HUDEP-2 (cell line): Measurements from ENCODE around the gene AAMP.

Experiments used
- DNase-seq, 76 experiments: peaks; one replicate each; lab custom pipeline; 2025; ENCODE audit not compliant: unreplicated experiment in 76 of 76; lab: John Stamatoyannopoulos, UW

The AAMP gene

GRCh38 chr2:218261423-218262236, 8.3 kb downstream of the AAMP start:
- DNase-seq, result no peak

GRCh38 chr2:218260742-218261422, 9.1 kb downstream of the AAMP start, which contains the start of gene GPBAR1:
Gene GPBAR1 (plus strand): TSS chr2:218261015. CDS start chr2:218262725, 1,710 bp downstream.
- peak in 4 of 76 experiments; percentile 7 to 14 (median 12) for DNase-seq

GRCh38 chr2:218260166-218260565, 9.8 kb downstream of the AAMP start:
- no peak for DNase-seq

GRCh38 chr2:218259099-218259961, 10.6 kb downstream of the AAMP start:
- no peak for DNase-seq

- peak in 36 of 76 experiments; percentile 0 to 60 (median 18) for DNase-seq
These were observed 12.5 kb downstream of the AAMP start for GRCh38 chr2:218257390-218257981.

- no peak for DNase-seq
These were observed 13.2 kb downstream of the AAMP start for GRCh38 chr2:218256612-218257350.

GRCh38 chr2:218255446-218255845, 14.5 kb downstream of the AAMP start:
- DNase-seq, result no peak

GRCh38 chr2:218253232-218253625, 16.7 kb downstream of the AAMP start:
- DNase-seq, result no peak

GRCh38 chr2:218252509-218253231, 17.3 kb downstream of the AAMP start:
- no peak for DNase-seq

- DNase-seq, result no peak
These were observed 20.2 kb downstream of the AAMP start for GRCh38 chr2:218249691-218250090.

- DNase-seq, result no peak
These were observed 24.7 kb downstream of the AAMP start for GRCh38 chr2:218245214-218245613.

GRCh38 chr2:218244665-218245064, 25.3 kb downstream of the AAMP start:
- no peak for DNase-seq

GRCh38 chr2:218244204-218244603, 25.7 kb downstream of the AAMP start:
- DNase-seq, result no peak

- no peak for DNase-seq
These were observed 31.1 kb downstream of the AAMP start for GRCh38 chr2:218238887-218239286.

- DNase-seq, result no peak
These were observed 33.1 kb downstream of the AAMP start for GRCh38 chr2:218236829-218237228.

- no peak for DNase-seq
These were observed 34.9 kb downstream of the AAMP start for GRCh38 chr2:218235017-218235416.

GRCh38 chr2:218234521-218234920, 35.4 kb downstream of the AAMP start:
- DNase-seq, result no peak

GRCh38 chr2:218233543-218233942, 36.4 kb downstream of the AAMP start:
- DNase-seq, result no peak

- peak in 12 of 76 experiments; percentile 5 to 32 (median 14) for DNase-seq
These were observed 39.1 kb downstream of the AAMP start for GRCh38 chr2:218230882-218231281.
